WI38 (cell line): Measurements from ENCODE around the gene ZNF747.

Experiments used
- H3K4me3 ChIP-seq: 2 replicates; pipeline ENCODE4 v1.5.1; 2011; ENCODE audit warnings: low read depth, mild to moderate bottlenecking, control low read depth, low read length
- CTCF ChIP-seq: IDR thresholded peaks from 2 replicates; pipeline ENCODE4 v1.5.1; 2012; ENCODE audit warnings: low read depth, mild to moderate bottlenecking, control low read depth, low read length

Gene ZNF747

GRCh38 chr16:30556125-30556473 is 21.4 kb upstream of the ZNF747 start:
- TF ChIP-seq CTCF: no peak
- no peak overlapping the region for H3K4me3 ChIP-seq

GRCh38 chr16:30555315-30556124 is 20.9 kb upstream of the ZNF747 start:
- no peak for TF ChIP-seq CTCF

GRCh38 chr16:30554557-30555314 is 20.1 kb upstream of the ZNF747 start:
- no peak overlapping the region for H3K4me3 ChIP-seq
- no peak for TF ChIP-seq CTCF

More at GRCh38 chr16:30555315-30556124, 20.9 kb upstream of the ZNF747 start:
- no peak overlapping the region for H3K4me3 ChIP-seq

- no peak overlapping the region for H3K4me3 ChIP-seq
- TF ChIP-seq CTCF: no peak
These were observed 18.8 kb upstream of the ZNF747 start for GRCh38 chr16:30553393-30553899.

GRCh38 chr16:30552956-30553355 is 18.3 kb upstream of the ZNF747 start:
- H3K4me3 ChIP-seq: no peak overlapping the region

GRCh38 chr16:30551781-30552180 is 17.1 kb upstream of the ZNF747 start:
- no peak overlapping the region for H3K4me3 ChIP-seq
- no peak for TF ChIP-seq CTCF

More at GRCh38 chr16:30552956-30553355, 18.3 kb upstream of the ZNF747 start:
- no peak for TF ChIP-seq CTCF
